ENCODE measurements around the gene TMEM255A. TPM values are rescaled to one million over a fixed set of nuclear protein-coding genes. Genes with fewer than 3 reads are reported as not detected.

TMEM255A gene
- total RNA-seq, 2 experiments from 2014 or later = not detected

DNA sequence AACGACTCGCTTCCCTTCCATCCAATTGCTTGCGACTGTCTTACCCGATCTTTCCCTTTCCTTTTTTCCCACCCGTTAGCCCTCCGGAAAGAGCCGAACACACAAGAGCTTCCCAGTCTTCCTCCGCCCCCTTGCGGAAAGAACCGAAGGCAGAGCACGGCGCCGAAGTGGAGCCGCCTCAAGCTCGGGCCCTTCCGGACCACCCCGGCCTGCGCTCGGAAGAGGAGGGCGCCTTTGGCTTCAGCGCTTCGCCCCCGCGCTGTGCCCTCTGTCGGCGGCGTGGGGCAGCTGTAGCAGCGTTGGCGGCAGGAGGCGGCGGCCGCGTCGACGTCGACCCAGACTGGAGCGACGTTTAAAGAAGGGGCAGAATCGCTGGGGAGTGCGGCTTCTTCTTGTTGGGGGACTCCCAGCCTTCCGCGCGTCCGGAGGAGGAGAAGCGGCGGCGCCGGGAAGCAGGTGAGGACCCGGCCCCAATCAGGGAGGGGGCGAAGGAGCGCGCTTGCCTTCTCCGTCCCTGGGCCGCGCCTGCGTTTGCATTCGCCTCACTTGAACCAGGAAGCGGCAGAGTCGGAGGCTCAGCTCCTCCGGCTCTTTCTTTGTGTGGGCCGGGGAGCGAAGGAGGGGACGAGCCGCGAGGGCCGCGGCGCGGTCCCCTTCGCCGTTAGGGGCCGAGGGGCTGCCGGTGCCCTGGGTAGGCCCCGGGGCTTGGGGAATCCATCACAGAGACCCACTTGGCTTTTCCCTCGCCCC is 60.6 kb downstream of the TMEM255A start, which contains the start of gene ZBTB33:
Gene ZBTB33 (plus strand): TSS at position 291 of the 750 bp plus-strand sequence. CDS start 2,604 bp downstream, outside the sequence.
- ChIA-PET POLR2A (interaction anchor here (0.6 to 0.9 kb wide), 3 partner anchors 47 to 59 kb away, joined by 3 to 4 read pairs (median 3); no protein-coding TSS in a partner anchor), CTCF (interaction anchor here (0.6 to 2.2 kb wide), 7 partner anchors 37 to 296 kb away, joined by 3 to 12 read pairs (median 5); no protein-coding TSS in a partner anchor)
- Mint-ChIP-seq H3K27me3 (no peaks in the 10 kb centered on the region), H3K4me3 (peak within 1 kb of the TSS; percentile 92), H3K27ac (peak within 1 kb of the TSS; percentile 93), H3K9me3 (no peaks in the 10 kb centered on the region), H3K4me1 (ENCODE audit: low read depth) (peaks cover 25% of the 10 kb centered on the region), H3K36me3 (peaks cover 25% of the 10 kb centered on the region)
- intact Hi-C loops (cut with micrococcal nuclease) = loop anchor here (1.0 to 5.0 kb wide), 5 partner anchors 18 to 310 kb away; partner anchors contain the start of genes CUL4B and LAMP2
- DNase-seq = peak; percentile 92

DNA sequence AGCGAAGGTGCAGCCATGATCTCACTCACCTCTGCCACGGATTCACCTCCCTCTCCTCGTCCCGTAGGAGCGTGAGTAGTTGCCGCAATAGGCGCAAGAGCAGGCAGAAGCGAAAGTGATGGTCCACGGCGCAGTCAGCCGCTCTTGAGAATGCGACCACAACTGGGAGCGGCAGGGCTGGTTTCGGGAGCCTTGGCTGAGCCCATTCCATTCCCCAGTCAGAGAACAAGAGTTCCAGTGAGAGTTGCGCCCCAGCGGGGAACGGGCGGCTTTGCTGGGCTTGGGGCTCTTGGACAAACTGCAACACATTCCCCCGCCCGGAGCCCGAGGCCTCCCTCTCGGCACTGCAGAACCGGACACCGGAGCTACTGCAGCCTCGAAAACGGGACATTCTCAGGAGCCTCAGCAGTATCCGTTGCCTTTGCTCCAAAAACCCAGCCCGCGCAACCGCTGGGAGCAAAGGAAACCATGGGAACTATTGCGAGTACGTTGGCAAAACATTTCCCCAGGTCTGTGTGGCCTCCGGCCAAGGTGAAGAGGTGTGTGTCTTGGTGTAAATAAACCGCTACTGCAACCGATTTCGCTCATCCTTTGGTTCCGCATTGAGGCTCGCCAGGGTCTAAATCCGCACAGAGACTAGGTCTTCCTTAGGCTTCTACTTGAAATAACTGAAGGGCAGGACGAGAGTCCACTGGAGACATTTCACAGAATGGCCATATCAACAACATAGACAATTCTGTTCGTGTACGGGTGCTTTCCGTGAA is 66.3 kb downstream of the TMEM255A start:
- peak; percentile 75 for DNase-seq
- no peaks in the 10 kb centered on the region for H3K9me3 Mint-ChIP-seq
- intact Hi-C loops (cut with micrococcal nuclease) = loop anchor here (1.0 to 10.0 kb wide), 2 partner anchors 302 to 360 kb away; partner anchors contain the start of gene NKAP
- peak overlapping the region; percentile 94 for H3K4me3 Mint-ChIP-seq
- H3K4me1 Mint-ChIP-seq (ENCODE audit: low read depth) = peaks cover 21% of the 10 kb centered on the region
- H3K27me3 Mint-ChIP-seq = no peaks in the 10 kb centered on the region
- H3K36me3 Mint-ChIP-seq = no peaks in the 10 kb centered on the region
- CTCF ChIA-PET = no interaction called here
- POLR2A ChIA-PET = no interaction called here
- H3K27ac Mint-ChIP-seq = peak overlapping the region; percentile 86

DNA sequence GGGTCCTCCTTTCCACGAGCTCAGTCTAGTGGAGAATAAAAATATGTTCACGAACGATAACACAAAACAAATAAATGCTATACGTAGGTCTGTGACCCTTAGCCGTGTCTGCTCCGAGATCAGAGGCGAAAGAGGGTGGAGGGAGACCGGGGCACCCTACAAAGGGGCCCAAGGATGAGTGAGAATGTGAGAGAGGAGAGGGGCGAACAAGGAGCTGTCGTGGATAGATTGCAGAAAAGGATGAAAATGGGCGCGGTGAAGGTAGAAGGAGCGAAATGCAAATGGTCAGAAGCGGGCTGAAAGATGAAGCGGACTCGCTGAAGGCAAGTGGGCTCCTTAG is 66.9 kb downstream of the TMEM255A start:
- intact Hi-C loops (cut with micrococcal nuclease) = loop anchor here (10.0 kb wide), 1 partner anchor 360 kb away; no protein-coding TSS in a partner anchor
- CTCF ChIA-PET = no interaction called here
- peak overlapping the region; percentile 86 for H3K27ac Mint-ChIP-seq
- H3K9me3 Mint-ChIP-seq = no peaks in the 10 kb centered on the region
- H3K27me3 Mint-ChIP-seq = no peaks in the 10 kb centered on the region
- H3K36me3 Mint-ChIP-seq = no peaks in the 10 kb centered on the region
- no peak for DNase-seq
- H3K4me1 Mint-ChIP-seq (ENCODE audit: low read depth) = peaks cover 20% of the 10 kb centered on the region
- peak overlapping the region; percentile 94 for H3K4me3 Mint-ChIP-seq
- POLR2A ChIA-PET = no interaction called here

DNA sequence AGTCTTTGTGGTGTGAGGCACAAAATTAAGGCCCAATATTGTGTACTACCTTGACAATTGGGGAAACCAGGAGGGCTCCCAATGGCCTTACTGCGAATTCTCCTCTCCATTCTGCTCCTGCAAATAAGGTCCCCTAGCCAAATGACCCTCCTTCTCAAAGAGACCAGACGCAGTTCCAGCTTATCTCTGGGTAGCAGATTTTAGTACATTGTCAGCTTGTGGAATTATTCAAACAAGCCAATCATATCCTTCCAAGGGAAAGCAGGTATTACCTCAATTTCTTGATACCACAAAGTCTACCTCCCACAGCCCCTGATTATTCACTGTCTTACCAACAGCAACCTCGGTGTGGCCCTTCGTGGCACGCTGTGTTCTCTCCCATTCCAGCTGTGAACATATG is 68.4 kb downstream of the TMEM255A start:
- H3K27me3 Mint-ChIP-seq = no peaks in the 10 kb centered on the region
- H3K9me3 Mint-ChIP-seq = no peaks in the 10 kb centered on the region
- ChIA-PET CTCF (interaction anchor here (1.1 kb wide), 1 partner anchor 29 kb away, joined by 3 read pairs; no protein-coding TSS in a partner anchor), POLR2A (no interaction called here)
- H3K4me3 Mint-ChIP-seq = no peak overlapping the region
- DNase-seq = no peak
- H3K36me3 Mint-ChIP-seq = peaks cover 2% of the 10 kb centered on the region
- intact Hi-C loops (cut with micrococcal nuclease) = loop anchor here (10.0 kb wide), 1 partner anchor 358 kb away; no protein-coding TSS in a partner anchor
- H3K27ac Mint-ChIP-seq = no peak overlapping the region
- H3K4me1 Mint-ChIP-seq (ENCODE audit: low read depth) = peaks cover 20% of the 10 kb centered on the region

DNA sequence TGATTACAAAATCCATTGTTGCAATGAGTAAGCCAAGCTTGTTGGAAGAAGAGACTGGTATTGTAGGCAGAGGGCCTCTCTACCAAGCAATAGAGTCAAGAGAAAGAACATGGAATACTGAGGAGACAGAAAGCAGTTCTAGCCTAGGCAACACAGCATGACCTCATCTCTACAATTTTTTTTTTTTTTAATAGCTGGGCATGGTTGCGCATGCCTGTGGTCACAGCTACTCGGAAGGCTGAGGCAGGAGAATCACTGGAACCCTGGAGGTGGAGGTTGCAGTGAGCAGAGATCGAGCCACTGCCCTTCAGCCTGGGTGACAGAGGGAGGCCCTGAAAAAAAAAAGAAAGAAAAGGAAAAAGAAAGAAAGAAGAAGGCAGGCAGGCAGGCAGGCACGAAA is 72.3 kb downstream of the TMEM255A start:
- CTCF ChIA-PET = no interaction called here
- Mint-ChIP-seq H3K36me3 (peaks cover 2% of the 10 kb centered on the region), H3K4me3 (no peak overlapping the region), H3K9me3 (no peaks in the 10 kb centered on the region), H3K27ac (no peak overlapping the region), H3K27me3 (no peaks in the 10 kb centered on the region), H3K4me1 (ENCODE audit: low read depth) (peaks cover 15% of the 10 kb centered on the region)
- POLR2A ChIA-PET = no interaction called here
- intact Hi-C loops (cut with micrococcal nuclease) = no loop called here
- no peak for DNase-seq

DNA sequence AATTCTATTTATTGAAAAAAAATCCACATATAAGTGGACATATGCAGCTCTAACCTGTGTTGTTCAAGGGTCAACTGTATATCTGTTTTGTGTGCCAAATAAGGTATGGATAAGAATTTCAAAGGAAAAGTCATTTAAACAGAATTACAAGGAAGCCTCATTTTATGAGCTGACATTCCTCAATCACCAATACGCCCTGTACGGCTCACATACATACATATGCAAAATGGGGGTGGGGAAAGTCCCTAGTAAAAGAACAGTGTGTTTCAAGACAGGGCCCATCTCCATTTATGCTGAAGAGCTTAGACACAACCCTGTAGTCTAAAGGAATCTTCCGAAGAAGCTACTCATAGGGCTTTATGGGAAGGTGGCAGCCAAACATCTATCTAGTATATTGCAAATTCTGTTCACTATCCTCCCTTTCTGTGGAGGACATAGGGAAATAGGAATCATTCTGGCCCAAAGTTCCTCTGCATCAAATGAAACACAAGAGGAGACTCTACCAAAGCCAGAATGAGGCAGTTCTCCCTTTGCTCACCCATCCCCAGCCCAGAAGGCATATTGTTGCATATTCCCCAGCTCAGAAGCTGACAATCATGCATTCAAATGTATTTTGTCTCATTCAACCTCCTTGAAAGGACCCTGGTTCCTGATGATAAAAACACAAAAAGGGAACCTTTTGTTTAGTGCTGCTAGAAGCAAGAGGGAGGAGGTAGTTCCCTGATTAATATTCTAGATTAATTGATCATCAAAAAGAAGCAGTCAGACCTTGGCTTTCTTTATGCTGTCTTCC is 74.4 kb downstream of the TMEM255A start:
- Mint-ChIP-seq H3K27ac (no peak overlapping the region), H3K36me3 (peaks cover 2% of the 10 kb centered on the region), H3K4me3 (no peak overlapping the region), H3K9me3 (no peaks in the 10 kb centered on the region), H3K27me3 (no peaks in the 10 kb centered on the region), H3K4me1 (ENCODE audit: low read depth) (peaks cover 3% of the 10 kb centered on the region)
- intact Hi-C loops (cut with micrococcal nuclease) = no loop called here
- CTCF ChIA-PET = no interaction called here
- no peak for DNase-seq
- POLR2A ChIA-PET = no interaction called here

DNA sequence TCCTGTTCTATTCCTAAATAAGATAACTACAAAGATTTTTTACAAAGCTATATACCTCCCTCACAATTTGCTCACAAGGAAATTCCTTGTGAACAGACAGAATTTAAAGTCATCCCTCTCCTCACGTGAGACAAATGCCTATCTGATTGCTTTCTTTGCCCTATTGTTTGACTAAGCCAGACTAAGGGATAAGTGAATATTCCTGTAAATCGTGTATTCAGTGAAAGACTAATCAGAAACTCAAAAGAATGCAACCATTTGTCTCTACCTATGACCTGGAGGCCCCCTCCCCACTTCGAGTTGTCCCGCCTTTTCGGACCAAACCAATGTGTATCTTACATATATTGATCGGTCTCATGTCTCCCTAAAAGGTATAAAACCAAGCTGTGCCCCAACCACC is 76.0 kb downstream of the TMEM255A start:
- ChIA-PET CTCF (interaction anchor here (0.6 kb wide), 1 partner anchor 18 kb away, joined by 4 read pairs; no protein-coding TSS in a partner anchor), POLR2A (no interaction called here)
- Mint-ChIP-seq H3K27ac (no peak overlapping the region), H3K4me3 (no peak overlapping the region), H3K36me3 (peaks cover 2% of the 10 kb centered on the region), H3K4me1 (ENCODE audit: low read depth) (no peaks in the 10 kb centered on the region), H3K27me3 (no peaks in the 10 kb centered on the region), H3K9me3 (no peaks in the 10 kb centered on the region)
- no peak for DNase-seq
- intact Hi-C loops (cut with micrococcal nuclease) = no loop called here

DNA sequence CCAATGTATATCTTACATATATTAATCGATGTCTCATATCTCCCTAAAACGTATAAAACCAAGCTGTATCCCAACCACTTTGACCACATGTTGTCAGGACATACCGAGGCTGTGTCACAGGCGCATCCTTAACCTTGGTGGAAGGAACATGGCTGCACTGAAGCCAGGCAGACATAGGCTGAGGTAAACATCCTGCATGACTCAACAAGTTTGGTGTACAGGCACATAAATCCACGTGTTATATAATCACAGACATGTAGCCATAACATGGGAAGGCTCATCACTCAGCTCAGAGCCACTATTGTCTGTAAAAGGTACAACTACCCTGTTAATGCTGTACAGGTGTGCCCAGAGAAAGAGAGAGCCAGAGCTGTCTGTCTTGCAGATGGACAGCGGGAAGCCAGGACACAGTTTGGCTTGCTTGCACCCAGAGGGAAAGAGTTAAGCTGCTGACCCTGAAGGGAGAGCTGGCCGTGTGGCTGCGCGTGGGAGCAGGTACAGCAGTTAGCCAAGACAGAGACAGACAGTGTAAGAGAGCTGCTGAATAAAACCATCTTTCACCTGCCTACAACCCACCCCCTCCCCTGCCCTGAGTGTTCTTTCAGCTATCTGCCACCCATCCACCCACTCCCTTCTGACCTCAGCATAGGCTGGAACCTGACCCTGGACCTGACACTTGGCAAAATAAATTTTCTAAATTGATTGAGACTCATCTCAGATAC is 82.9 kb downstream of the TMEM255A start:
- no peaks in the 10 kb centered on the region for H3K36me3 Mint-ChIP-seq
- CTCF ChIA-PET = interaction anchor here (0.7 to 1.5 kb wide), 2 partner anchors 12 to 15 kb away, joined by 3 to 7 read pairs; no protein-coding TSS in a partner anchor
- no peak for DNase-seq
- intact Hi-C loops (cut with micrococcal nuclease) = no loop called here
- no peak overlapping the region for H3K27ac Mint-ChIP-seq
- no peaks in the 10 kb centered on the region for H3K9me3 Mint-ChIP-seq
- POLR2A ChIA-PET = no interaction called here
- H3K4me1 Mint-ChIP-seq (ENCODE audit: low read depth) = peaks cover 2% of the 10 kb centered on the region
- no peaks in the 10 kb centered on the region for H3K27me3 Mint-ChIP-seq
- H3K4me3 Mint-ChIP-seq = no peak overlapping the region

DNA sequence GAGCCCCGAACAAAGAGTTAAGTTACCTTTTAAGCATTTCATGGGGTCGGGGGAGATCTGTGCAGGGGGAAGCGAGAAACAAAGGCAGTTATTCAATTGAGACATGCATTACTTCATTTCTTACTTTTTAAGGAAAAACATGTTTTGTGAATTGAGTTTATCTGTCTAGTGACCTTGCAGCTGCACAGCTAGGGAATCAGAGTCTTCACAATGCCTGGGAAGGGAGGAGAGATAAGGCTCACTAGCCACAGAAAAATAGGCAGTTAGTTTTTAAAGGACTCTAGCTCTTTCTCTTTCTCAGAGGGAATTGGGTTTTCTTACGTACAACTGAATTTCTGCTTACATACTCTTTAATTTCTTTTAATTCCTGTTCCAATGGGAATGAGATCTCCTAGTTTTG is 86.9 kb downstream of the TMEM255A start:
- DNase-seq = no peak

DNA sequence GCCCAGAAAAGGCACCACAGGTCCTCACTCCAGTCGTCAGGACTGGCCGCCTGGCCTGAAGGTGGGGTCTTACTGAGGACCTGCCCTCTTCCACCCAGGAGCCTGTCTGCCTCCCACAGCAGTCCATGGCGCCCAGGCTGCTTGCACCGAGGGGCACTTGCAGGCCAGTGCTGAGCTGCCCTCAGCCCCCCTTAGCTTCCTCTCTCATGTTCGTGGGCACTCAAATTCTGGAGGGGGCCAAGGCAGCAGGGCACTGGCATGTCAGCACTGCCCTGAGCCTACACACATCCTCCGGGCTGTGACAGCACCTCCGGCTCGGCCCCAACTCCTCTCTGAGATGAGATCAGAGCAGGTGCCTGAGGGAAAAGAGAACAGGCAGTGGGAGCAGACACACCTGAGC is 87.9 kb downstream of the TMEM255A start:
- Mint-ChIP-seq H3K27me3 (no peaks in the 10 kb centered on the region), H3K9me3 (no peaks in the 10 kb centered on the region), H3K4me1 (ENCODE audit: low read depth) (peaks cover 1% of the 10 kb centered on the region), H3K4me3 (no peak overlapping the region), H3K27ac (no peak overlapping the region), H3K36me3 (no peaks in the 10 kb centered on the region)
- ChIA-PET POLR2A (no interaction called here), CTCF (no interaction called here)
- intact Hi-C loops (cut with micrococcal nuclease) = no loop called here
- DNase-seq = no peak

More for the DNA sequence above, 86.9 kb downstream of the TMEM255A start:
- ChIA-PET CTCF (no interaction called here), POLR2A (no interaction called here)
- H3K27ac Mint-ChIP-seq = no peak overlapping the region
- H3K4me1 Mint-ChIP-seq (ENCODE audit: low read depth) = peaks cover 2% of the 10 kb centered on the region
- no peaks in the 10 kb centered on the region for H3K27me3 Mint-ChIP-seq
- H3K4me3 Mint-ChIP-seq = no peak overlapping the region
- intact Hi-C loops (cut with micrococcal nuclease) = no loop called here
- H3K9me3 Mint-ChIP-seq = no peaks in the 10 kb centered on the region
- no peaks in the 10 kb centered on the region for H3K36me3 Mint-ChIP-seq
